Hematopoietic multipotent progenitor cell treated with erythropoietin and hydrocortisone succinate and interleukin-3 and kit ligand, for 4 days (in vitro differentiated cells): Measurements from ENCODE around the gene MSI2.
A peak's percentile ranks its signal among the peaks of the same experiment; 100 is the strongest.

Source experiments
- DNase-seq: peaks from one replicate; pipeline ENCODE4 v3.0.0-alpha.2; 2015

Gene MSI2

GRCh38 chr17:57533684-57534305 is 277.5 kb downstream of the MSI2 start:
- DNase-seq, result no peak

GRCh38 chr17:57534863-57535248 is 278.5 kb downstream of the MSI2 start:
- no peak for DNase-seq

GRCh38 chr17:57535249-57535966 is 279.1 kb downstream of the MSI2 start:
- DNase-seq, result peak; percentile 45

- DNase-seq, result no peak
Measured at GRCh38 chr17:57536289-57536688, 280.0 kb downstream of the MSI2 start.

- DNase-seq, result no peak
Measured at GRCh38 chr17:57536789-57537523, 280.6 kb downstream of the MSI2 start.

- peak; percentile 57 for DNase-seq
Measured at GRCh38 chr17:57537524-57538410, 281.4 kb downstream of the MSI2 start.

- DNase-seq, result peak; percentile 53
Measured at GRCh38 chr17:57538736-57539456, 282.6 kb downstream of the MSI2 start.

- DNase-seq, result no peak
Measured at GRCh38 chr17:57539529-57540301, 283.4 kb downstream of the MSI2 start.

GRCh38 chr17:57540596-57540995 is 284.3 kb downstream of the MSI2 start:
- DNase-seq, result no peak

GRCh38 chr17:57541049-57541448 is 284.7 kb downstream of the MSI2 start:
- no peak for DNase-seq

- DNase-seq, result peak; percentile 35
Measured at GRCh38 chr17:57541472-57542394, 285.4 kb downstream of the MSI2 start.

GRCh38 chr17:57542510-57542909 is 286.2 kb downstream of the MSI2 start:
- DNase-seq, result no peak

GRCh38 chr17:57543230-57543629 is 286.9 kb downstream of the MSI2 start:
- DNase-seq, result no peak

- no peak for DNase-seq
Measured at GRCh38 chr17:57544401-57544800, 288.1 kb downstream of the MSI2 start.

- DNase-seq, result no peak
Measured at GRCh38 chr17:57544834-57545463, 288.6 kb downstream of the MSI2 start.

GRCh38 chr17:57545731-57546342 is 289.5 kb downstream of the MSI2 start:
- no peak for DNase-seq

GRCh38 chr17:57548421-57549410 is 292.4 kb downstream of the MSI2 start:
- no peak for DNase-seq

GRCh38 chr17:57549468-57549867 is 293.1 kb downstream of the MSI2 start:
- no peak for DNase-seq
